A673 (cell line): ENCODE measurements around the gene LAMP2. TPM values are rescaled to one million over a fixed set of nuclear protein-coding genes. Genes with fewer than 3 reads are reported as not detected.

Source experiments
- Bru-seq: library from RNA; stranded (reverse); fragments of 400-500 nt; gene quantifications from one replicate; lab custom pipeline; 2021; lab: Mats Ljungman, UMichigan
- BruChase-seq, 2 experiments: library from RNA; stranded (reverse); fragments of 400-500 nt; gene quantifications; one replicate each; lab custom pipeline; 2021; lab: Mats Ljungman, UMichigan
- BruUV-seq: library from RNA; stranded (reverse); fragments of 400-500 nt; replicated peaks from 2 replicates; lab custom pipeline; 2021; lab: Mats Ljungman, UMichigan
- CTCF ChIA-PET: fragments of 300-600 bp; sonication (Branson Sonifier 250); formaldehyde crosslinking; loops from one replicate; lab custom pipeline; 2022; ENCODE audit warnings: antibody characterized with exemption; lab: Charles Lee
- POLR2A ChIA-PET: fragments of 300-600 bp; sonication (Branson Sonifier 250); formaldehyde crosslinking; loops from one replicate; lab custom pipeline; 2022; ENCODE audit warnings: antibody characterized with exemption; ENCODE audit not compliant: low non-redundant PET; lab: Charles Lee
- DNase-seq: peaks from one replicate; pipeline ENCODE4 v3.0.0-alpha.2; 2015; ENCODE audit warnings: low spot score
- H3K27ac ChIP-seq: fragments of 200-600 bp; sonication (generic); 2 replicates; pipeline ENCODE4 v1.5.1; 2016; ENCODE audit warnings: mixed run types, low read depth, mild to moderate bottlenecking, mixed read lengths, antibody characterized with exemption, low read length; ENCODE audit not compliant: poor library complexity, severe bottlenecking
- H3K27me3 ChIP-seq: fragments of 200-600 bp; sonication (generic); replicated peaks from 2 replicates; pipeline ENCODE4 v1.6.1; 2017; ENCODE audit warnings: mixed run types, low read depth, mild to moderate bottlenecking, mixed read lengths, antibody characterized with exemption, low read length; ENCODE audit not compliant: insufficient read depth, poor library complexity
- H3K36me3 ChIP-seq: fragments of 200-600 bp; sonication (generic); 2 replicates; pipeline ENCODE4 v1.6.1; 2016; ENCODE audit warnings: mixed run types, mild to moderate bottlenecking, mixed read lengths, antibody characterized with exemption, low read length; ENCODE audit not compliant: insufficient read depth, poor library complexity, severe bottlenecking
- H3K4me1 ChIP-seq: fragments of 200-600 bp; sonication (generic); 2 replicates; pipeline ENCODE4 v1.6.1; 2017; ENCODE audit warnings: mixed run types, mild to moderate bottlenecking, mixed read lengths, antibody characterized with exemption, low read length; ENCODE audit not compliant: insufficient read depth, poor library complexity, severe bottlenecking
- H3K4me3 ChIP-seq: fragments of 200-600 bp; sonication (generic); 2 replicates; pipeline ENCODE4 v1.5.1; 2016; ENCODE audit warnings: low read depth, mixed run types, mild to moderate bottlenecking, mixed read lengths, low read length; ENCODE audit not compliant: poor library complexity, severe bottlenecking
- H3K9me3 ChIP-seq: fragments of 200-600 bp; sonication (generic); 2 replicates; pipeline ENCODE4 v1.6.1; 2016; ENCODE audit warnings: mixed run types, low read depth, mild to moderate bottlenecking, mixed read lengths, antibody characterized with exemption, low read length; ENCODE audit not compliant: poor library complexity, severe bottlenecking
- CTCF ChIP-seq: fragments of 300-800, 200-600 bp; sonication (generic); conservative IDR thresholded peaks from 2 replicates; pipeline ENCODE4 v1.5.1; 2017; ENCODE audit warnings: low read depth, mild to moderate bottlenecking, antibody characterized with exemption, low read length, moderate library complexity, mixed read lengths
- EZH2 ChIP-seq: fragments of 200-600 bp; sonication (generic); IDR thresholded peaks from 2 replicates; pipeline ENCODE4 v1.6.1; 2017; ENCODE audit warnings: borderline replicate concordance, low read depth, mild to moderate bottlenecking, mixed read lengths, antibody characterized with exemption, low read length; ENCODE audit not compliant: poor library complexity, severe bottlenecking
- intact Hi-C: fragments of 100-400 bp; cut with micrococcal nuclease; formaldehyde crosslinking; loops from one replicate; pipeline ENCODE4 v1.10.0; 2022; ENCODE audit not compliant: unreplicated experiment
- long read RNA-seq: library from polyadenylated mRNA; stranded (forward); transcript quantifications from one replicate; pipeline ENCODE4 v2.0.0, GENCODE V29; 2022
- total RNA-seq: library from RNA; stranded (reverse); gene quantifications from 2 replicates; pipeline ENCODE4 v1.2.3, GENCODE V29; 2021

LAMP2 gene
- 51.1 and 61.0 TPM in 2 replicates for total RNA-seq
- percentile 78 among the genes with signal in this experiment for Bru-seq, nascent RNA
- BruChase-seq, experiment 1, labeled RNA remaining after a 2-hour chase = percentile 87 among the genes with signal in this experiment
- percentile 90 among the genes with signal in this experiment for BruChase-seq, experiment 2, labeled RNA remaining after a 6-hour chase
- long read RNA-seq, full-length matches to known transcripts = 235 of 253 reads
- long read RNA-seq, partial matches to known transcripts = 4 of 253 reads
- long read RNA-seq, other reads (novel, unspliced or antisense) = 14 of 253 reads

DNA sequence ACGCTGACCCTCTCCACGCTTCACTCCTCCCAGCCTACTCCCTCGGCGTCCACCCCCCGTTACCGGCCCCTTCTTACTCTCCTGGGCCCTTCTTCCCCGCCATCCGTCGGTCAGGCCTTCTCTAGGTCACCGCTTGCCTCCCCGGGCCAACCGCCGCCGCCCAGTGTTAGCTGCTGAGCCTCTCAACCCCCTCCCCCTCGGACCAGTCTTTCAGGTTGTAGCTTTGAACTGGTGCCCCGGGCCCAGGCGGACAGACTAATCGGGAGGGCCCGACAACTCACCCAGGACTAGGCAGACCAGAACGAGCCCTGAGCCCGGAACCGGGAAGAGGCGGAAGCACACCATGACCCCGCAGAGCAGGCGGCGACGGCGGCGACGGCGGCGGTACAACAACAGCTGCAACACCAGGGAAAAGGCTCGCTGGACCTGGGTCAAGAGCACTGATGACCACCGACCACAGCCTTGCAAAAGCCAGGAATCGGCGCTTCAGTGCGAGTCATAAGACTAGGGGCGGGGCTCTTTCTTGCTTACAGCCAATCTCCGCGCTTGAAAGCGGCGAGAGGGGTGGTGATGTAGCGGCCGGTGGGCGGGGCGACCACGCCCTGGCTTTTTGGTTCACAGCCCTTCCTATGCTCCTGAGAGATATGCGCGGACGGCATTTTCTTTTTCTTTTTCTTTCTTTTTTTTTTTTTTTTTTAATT is at the start of gene LAMP2:
TSS of gene LAMP2 (minus strand) at position 472 of the 701 bp plus-strand sequence. CDS start at position 345, 127 bp downstream.
- Histone ChIP-seq H3K27me3 (no peaks in the 10 kb centered on the region), H3K9me3 (no peaks in the 10 kb centered on the region), H3K36me3 (no peaks in the 10 kb centered on the region), H3K4me1 (no peaks in the 10 kb centered on the region), H3K4me3 (peak within 1 kb of the TSS; percentile 82), H3K27ac (peak within 1 kb of the TSS; percentile 74)
- TSS peak; percentile 56 for BruUV-seq
- CTCF ChIA-PET = no interaction called here
- POLR2A ChIA-PET = no interaction called here
- DNase-seq = peak; percentile 87
- intact Hi-C loops = no loop called here
- TF ChIP-seq EZH2 (no peak), CTCF (no peak)

DNA sequence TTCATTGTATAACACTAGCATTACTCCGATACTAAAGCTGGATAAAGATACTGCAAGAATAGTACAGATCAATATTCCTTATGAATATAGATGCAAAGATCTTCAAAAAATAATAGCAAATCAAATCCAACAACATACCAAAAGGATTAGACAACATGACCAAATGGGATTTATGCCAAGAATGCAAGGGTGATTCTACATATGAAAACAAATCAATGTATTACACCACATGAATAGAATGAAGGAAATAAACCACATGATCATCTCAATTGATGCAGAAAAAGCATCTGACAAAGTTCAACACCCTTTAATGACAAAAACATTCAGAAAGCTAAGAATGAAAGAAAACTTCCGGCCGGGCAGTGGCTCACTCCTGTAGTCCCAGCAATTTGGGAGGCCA is 48.8 kb upstream of the LAMP2 start:
- Histone ChIP-seq H3K4me1 (no peaks in the 10 kb centered on the region), H3K27me3 (no peaks in the 10 kb centered on the region), H3K9me3 (no peaks in the 10 kb centered on the region), H3K4me3 (no peak overlapping the region), H3K36me3 (no peaks in the 10 kb centered on the region), H3K27ac (no peak overlapping the region)
- POLR2A ChIA-PET = no interaction called here
- CTCF ChIA-PET = no interaction called here
- BruUV-seq = no TSS peak
- DNase-seq = no peak
- TF ChIP-seq CTCF (no peak), EZH2 (no peak)
- intact Hi-C loops = no loop called here

DNA sequence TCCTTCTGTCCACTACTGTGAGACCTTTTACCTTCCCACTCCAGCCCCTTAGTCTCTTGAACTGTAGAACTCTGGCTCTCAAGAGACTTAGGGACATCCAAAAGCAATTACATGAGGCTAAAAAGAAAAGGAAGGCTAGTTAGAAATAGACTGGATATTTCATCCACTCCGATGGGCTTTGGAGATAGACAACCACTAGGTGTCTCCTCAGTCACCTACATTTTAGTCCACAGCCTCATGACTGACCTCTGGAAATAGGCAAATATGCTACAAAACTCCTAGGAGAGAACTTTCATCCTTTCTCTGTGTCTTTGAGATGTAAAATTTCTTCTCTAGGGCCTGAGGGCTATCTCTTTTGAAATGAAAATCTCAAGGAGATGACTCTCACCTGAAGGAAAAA is 45.1 kb upstream of the LAMP2 start:
- intact Hi-C loops = no loop called here
- no peaks in the 10 kb centered on the region for H3K9me3 ChIP-seq
- H3K4me3 ChIP-seq = no peak overlapping the region
- DNase-seq = peak; percentile 14
- H3K4me1 ChIP-seq = no peaks in the 10 kb centered on the region
- no peak overlapping the region for H3K27ac ChIP-seq
- H3K27me3 ChIP-seq = no peaks in the 10 kb centered on the region
- no TSS peak for BruUV-seq
- no peaks in the 10 kb centered on the region for H3K36me3 ChIP-seq
- ChIA-PET CTCF (no interaction called here), POLR2A (no interaction called here)
- TF ChIP-seq EZH2 (no peak), CTCF (peak; percentile 49)
